ENCODE data around the gene CEP128.

DNA sequence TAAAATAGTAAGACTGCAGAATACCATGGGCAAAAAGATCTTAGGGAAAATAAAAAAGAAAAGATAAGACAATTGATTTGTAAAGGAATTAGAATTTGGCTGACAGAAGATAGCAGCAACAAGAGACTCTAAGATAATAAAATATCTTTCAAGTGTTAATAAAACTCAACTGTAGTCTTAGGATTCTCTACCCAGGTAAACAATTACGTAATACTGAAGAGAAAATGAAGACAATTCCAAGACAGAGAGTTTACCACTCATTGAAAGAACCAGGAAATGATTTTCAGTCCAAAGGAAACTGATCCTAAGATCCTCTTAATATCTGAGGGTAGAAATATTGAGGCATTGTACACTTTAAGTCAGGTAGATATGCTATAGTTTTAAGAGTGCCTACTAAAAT is 321.1 kb downstream of the CEP128 start:
- TF ChIP-seq EZH2phosphoT487 (IDR thresholded peaks at IDR 0.05; ENCODE audit: insufficient read depth, low read depth), result no peak
- no peak for TF ChIP-seq EZH2 (IDR thresholded peaks at IDR 0.05; ENCODE audit: insufficient read depth, poor library complexity, severe bottlenecking)
